ENCODE measurements around the gene TRAF3IP1.
"Not testable (repeated sequence)": the region's sequence is repeated elsewhere in the genome, so short reads cannot be mapped to it uniquely, and the experiment has no call there.

TRAF3IP1 gene

GRCh38 chr2:238398577-238398976 is 78.3 kb downstream of the TRAF3IP1 start:
- no peaks in the 10 kb centered on the region for H3K27me3 ChIP-seq (ENCODE audit: low read depth)
- H3K4me3 ChIP-seq: no peak overlapping the region
- peaks cover 6% of the 10 kb centered on the region; the same call in 1 of the 2 replicates for H3K4me1 ChIP-seq
- in situ Hi-C loops (cut with MboI; ENCODE audit: low sequenced_read_pairs): no loop called here
- H3K9me3 ChIP-seq: no peaks in the 10 kb centered on the region
- no peak for DNase-seq (ENCODE audit: low spot score in 2 of 2)
- H3K36me3 ChIP-seq (replicated peaks): peaks cover 7% of the 10 kb centered on the region

- no peak for DNase-seq (ENCODE audit: low spot score in 2 of 2)
- no peaks in the 10 kb centered on the region for H3K27me3 ChIP-seq (ENCODE audit: low read depth)
- H3K4me3 ChIP-seq: no peak overlapping the region
- in situ Hi-C loops (cut with MboI; ENCODE audit: low sequenced_read_pairs): no loop called here
- H3K4me1 ChIP-seq: peaks cover 6% of the 10 kb centered on the region; the same call in 1 of the 2 replicates
- H3K36me3 ChIP-seq (replicated peaks): peaks cover 7% of the 10 kb centered on the region
- H3K9me3 ChIP-seq: no peaks in the 10 kb centered on the region
These were observed 78.8 kb downstream of the TRAF3IP1 start for GRCh38 chr2:238399094-238399493.

- no peaks in the 10 kb centered on the region for H3K9me3 ChIP-seq
- H3K4me3 ChIP-seq: no peak overlapping the region
- no peak for DNase-seq (ENCODE audit: low spot score in 2 of 2)
- H3K27me3 ChIP-seq (ENCODE audit: low read depth): no peaks in the 10 kb centered on the region
- H3K4me1 ChIP-seq: peaks cover 6% of the 10 kb centered on the region; the same call in 1 of the 2 replicates
- in situ Hi-C loops (cut with MboI; ENCODE audit: low sequenced_read_pairs): no loop called here
- H3K36me3 ChIP-seq (replicated peaks): peaks cover 7% of the 10 kb centered on the region
These were observed 81.2 kb downstream of the TRAF3IP1 start for GRCh38 chr2:238401551-238401950.

- Histone ChIP-seq H3K36me3 (replicated peaks) (peaks cover 7% of the 10 kb centered on the region), H3K27me3 (ENCODE audit: low read depth) (no peaks in the 10 kb centered on the region), H3K4me1 (peaks cover 6% of the 10 kb centered on the region; the same call in 1 of the 2 replicates), H3K9me3 (no peaks in the 10 kb centered on the region), H3K4me3 (no peak overlapping the region)
- no peak for DNase-seq (ENCODE audit: low spot score in 2 of 2)
- in situ Hi-C loops (cut with MboI; ENCODE audit: low sequenced_read_pairs): no loop called here
These were observed 83.5 kb downstream of the TRAF3IP1 start for GRCh38 chr2:238403632-238404405.

- no peaks in the 10 kb centered on the region for H3K27me3 ChIP-seq (ENCODE audit: low read depth)
- no peak overlapping the region for H3K4me3 ChIP-seq
- H3K4me1 ChIP-seq: peaks cover 2% of the 10 kb centered on the region; the same call in 1 of the 2 replicates
- in situ Hi-C loops (cut with MboI; ENCODE audit: low sequenced_read_pairs): no loop called here
- no peaks in the 10 kb centered on the region for H3K36me3 ChIP-seq (replicated peaks)
- no peak for DNase-seq (ENCODE audit: low spot score in 2 of 2)
- no peaks in the 10 kb centered on the region for H3K9me3 ChIP-seq
These were observed 84.3 kb downstream of the TRAF3IP1 start for GRCh38 chr2:238404406-238405216.

GRCh38 chr2:238405217-238405555 is 84.9 kb downstream of the TRAF3IP1 start:
- H3K4me3 ChIP-seq; in situ Hi-C loops (cut with MboI; ENCODE audit: low sequenced_read_pairs); DNase-seq (ENCODE audit: low spot score in 2 of 2); H3K36me3 ChIP-seq (replicated peaks); H3K4me1 ChIP-seq; H3K9me3 ChIP-seq; H3K27me3 ChIP-seq (ENCODE audit: low read depth): not testable (repeated sequence)

- Histone ChIP-seq H3K36me3 (replicated peaks) (no peaks in the 10 kb centered on the region), H3K27me3 (ENCODE audit: low read depth) (no peaks in the 10 kb centered on the region), H3K9me3 (no peaks in the 10 kb centered on the region), H3K4me1 (no peaks in the 10 kb centered on the region), H3K4me3 (no peak overlapping the region)
- DNase-seq (ENCODE audit: low spot score in 2 of 2): no peak
- in situ Hi-C loops (cut with MboI; ENCODE audit: low sequenced_read_pairs): no loop called here
These were observed 86.1 kb downstream of the TRAF3IP1 start for GRCh38 chr2:238406221-238406997.

GRCh38 chr2:238406998-238407285 is 86.6 kb downstream of the TRAF3IP1 start:
- in situ Hi-C loops (cut with MboI; ENCODE audit: low sequenced_read_pairs): no loop called here
- no peak for DNase-seq (ENCODE audit: low spot score in 2 of 2)
- no peaks in the 10 kb centered on the region for H3K27me3 ChIP-seq (ENCODE audit: low read depth)
- H3K36me3 ChIP-seq (replicated peaks): no peaks in the 10 kb centered on the region
- no peaks in the 10 kb centered on the region for H3K9me3 ChIP-seq
- H3K4me1 ChIP-seq: no peaks in the 10 kb centered on the region
- H3K4me3 ChIP-seq: no peak overlapping the region

GRCh38 chr2:238407566-238407965 is 87.2 kb downstream of the TRAF3IP1 start:
- DNase-seq (ENCODE audit: low spot score in 2 of 2): no peak
- H3K27me3 ChIP-seq (ENCODE audit: low read depth): no peaks in the 10 kb centered on the region
- H3K4me1 ChIP-seq: no peaks in the 10 kb centered on the region
- in situ Hi-C loops (cut with MboI; ENCODE audit: low sequenced_read_pairs): no loop called here
- no peak overlapping the region for H3K4me3 ChIP-seq
- H3K9me3 ChIP-seq: no peaks in the 10 kb centered on the region
- no peaks in the 10 kb centered on the region for H3K36me3 ChIP-seq (replicated peaks)

- H3K27me3 ChIP-seq (ENCODE audit: low read depth): no peaks in the 10 kb centered on the region
- no peak overlapping the region for H3K4me3 ChIP-seq
- in situ Hi-C loops (cut with MboI; ENCODE audit: low sequenced_read_pairs): no loop called here
- H3K36me3 ChIP-seq (replicated peaks): no peaks in the 10 kb centered on the region
- H3K9me3 ChIP-seq: no peaks in the 10 kb centered on the region
- no peaks in the 10 kb centered on the region for H3K4me1 ChIP-seq
- no peak for DNase-seq (ENCODE audit: low spot score in 2 of 2)
These were observed 88.5 kb downstream of the TRAF3IP1 start for GRCh38 chr2:238408615-238409340.

GRCh38 chr2:238409341-238410199 is 89.3 kb downstream of the TRAF3IP1 start:
- H3K27me3 ChIP-seq (ENCODE audit: low read depth): no peaks in the 10 kb centered on the region
- in situ Hi-C loops (cut with MboI; ENCODE audit: low sequenced_read_pairs): no loop called here
- no peak for DNase-seq (ENCODE audit: low spot score in 2 of 2)
- H3K36me3 ChIP-seq (replicated peaks): no peaks in the 10 kb centered on the region
- no peaks in the 10 kb centered on the region for H3K9me3 ChIP-seq
- no peaks in the 10 kb centered on the region for H3K4me1 ChIP-seq
- H3K4me3 ChIP-seq: no peak overlapping the region

- Histone ChIP-seq H3K36me3 (replicated peaks) (no peaks in the 10 kb centered on the region), H3K4me1 (no peaks in the 10 kb centered on the region), H3K27me3 (ENCODE audit: low read depth) (no peaks in the 10 kb centered on the region), H3K9me3 (peaks cover 4% of the 10 kb centered on the region; the same call in 1 of the 2 replicates), H3K4me3 (no peak overlapping the region)
- in situ Hi-C loops (cut with MboI; ENCODE audit: low sequenced_read_pairs): no loop called here
- no peak for DNase-seq (ENCODE audit: low spot score in 2 of 2)
These were observed 91.9 kb downstream of the TRAF3IP1 start for GRCh38 chr2:238412067-238412767.

Measured in HAP-1 (cell line).